K562 (cell line): ENCODE results near the gene HSPA4L. TPM values are rescaled to one million over a fixed set of nuclear protein-coding genes. Genes with fewer than 3 reads are reported as not detected.
A peak's percentile ranks its signal among the peaks of the same experiment; 100 is the strongest.

Experiments used
- ATAC-seq: fragments of 200-7000 bp; cut with Tn5 transposase; 3 replicates; pipeline ENCODE4 v1.9.1; 2020; ENCODE audit warnings: moderate library complexity
- BruUV-seq: library from RNA; stranded (reverse); fragments of 400-500 nt; replicated peaks from 2 replicates; lab custom pipeline; 2021; lab: Mats Ljungman, UMichigan
- CTCF ChIA-PET: fragments of 300-600 bp; formaldehyde crosslinking; extraction: SDS; loops from one replicate; lab custom pipeline; 2021; ENCODE audit warnings: low intra/inter-chr PET ratio; lab: Yijun Ruan, JAX
- POLR2A ChIA-PET: fragments of 300-600, 350-650 bp; sonication (Branson Sonifier 250); formaldehyde crosslinking; extraction: SDS; loops from one replicate; lab custom pipeline; 2021; ENCODE audit warnings: antibody characterized with exemption, inconsistent platforms; lab: Yijun Ruan, JAX
- DNase-seq, 4 experiments: peaks; one replicate each; pipeline versions ENCODE4 v3.0.0 to v3.0.0-alpha.2; 2011 to 2018; ENCODE audit warnings: low spot score in 3 of 4, mixed read lengths in 3 of 4; ENCODE audit errors: extremely low read depth in 1 of 4
- FAIRE-seq: peaks from 2 replicates; lab custom pipeline; 2011; peaks lifted over from hg19 to GRCh38; lab: Jason Lieb, UNC
- H2AFZ ChIP-seq: 2 replicates; pipeline ENCODE4 v1.6.0; 2011; ENCODE audit warnings: low read depth, low read length, control low read depth, inconsistent platforms
- H3K27ac ChIP-seq: fragments of 200-600 bp; 3 replicates; pipeline ENCODE4 v1.8.0; 2011; ENCODE audit warnings: low read depth, mild to moderate bottlenecking, control low read depth, inconsistent platforms, low read length, moderate library complexity, mixed read lengths; ENCODE audit errors: extremely low read depth
- H3K27me3 ChIP-seq, 2 experiments: fragments of 300-600 bp in 1 of 2; 2 replicates in 1 of 2; 3 replicates in 1 of 2; pipeline versions ENCODE4 v1.6.0 to v1.8.0; 2011; ENCODE audit warnings: inconsistent platforms in 2 of 2, low read length in 2 of 2, mild to moderate bottlenecking in 1 of 2, mixed read lengths in 1 of 2, moderate library complexity in 1 of 2; ENCODE audit not compliant: control insufficient read depth in 2 of 2, insufficient read depth in 2 of 2
- H3K36me3 ChIP-seq: fragments of 300-600 bp; 3 replicates; pipeline ENCODE4 v1.8.0; 2011; ENCODE audit warnings: mild to moderate bottlenecking, low read length, inconsistent platforms; ENCODE audit not compliant: control insufficient read depth, insufficient read depth
- H3K4me1 ChIP-seq, 2 experiments: fragments of 200-600 bp in 1 of 2; replicated peaks in 1 of 2; 2 replicates in 1 of 2; 3 replicates in 1 of 2; pipeline versions ENCODE4 v1.5.1 to v1.8.0; 2011; ENCODE audit warnings: inconsistent platforms in 2 of 2, low read length in 2 of 2, mild to moderate bottlenecking in 1 of 2, mixed read lengths in 1 of 2, moderate library complexity in 1 of 2; ENCODE audit not compliant: control insufficient read depth in 2 of 2, insufficient read depth in 2 of 2
- H3K4me2 ChIP-seq: 2 replicates; pipeline ENCODE4 v1.6.1; 2011; ENCODE audit warnings: low read length, control low read depth, inconsistent platforms, mixed read lengths; ENCODE audit not compliant: insufficient read depth
- H3K4me3 ChIP-seq: fragments of 200-600 bp; sonication (generic), shearing (Covaris generic); 2 replicates; pipeline ENCODE4 v1.5.1; 2016; ENCODE audit warnings: control low read depth, inconsistent platforms
- H3K79me2 ChIP-seq: fragments of 200-600 bp; 3 replicates; pipeline ENCODE4 v1.8.0; 2011; ENCODE audit warnings: low read length, inconsistent platforms; ENCODE audit not compliant: control insufficient read depth, insufficient read depth
- H3K9ac ChIP-seq, 2 experiments: 2 replicates each; pipeline versions ENCODE4 v1.6.0 to v1.6.1; 2011; ENCODE audit warnings: low read depth in 2 of 2, low read length in 2 of 2, control low read depth in 1 of 2, inconsistent platforms in 1 of 2, mild to moderate bottlenecking in 1 of 2, mixed read lengths in 1 of 2; ENCODE audit not compliant: insufficient read depth in 1 of 2
- H3K9me1 ChIP-seq: one replicate; pipeline ENCODE4 v1.6.0; 2011; ENCODE audit warnings: inconsistent platforms, mild to moderate bottlenecking, low read length, moderate library complexity; ENCODE audit not compliant: control insufficient read depth, insufficient read depth
- H3K9me3 ChIP-seq: replicated peaks from 2 replicates; pipeline ENCODE4 v1.5.1; 2011; ENCODE audit warnings: low read depth, low read length, inconsistent platforms; ENCODE audit not compliant: control insufficient read depth, insufficient read depth
- H4K20me1 ChIP-seq: replicated peaks from 2 replicates; pipeline ENCODE4 v1.6.1; 2011; ENCODE audit warnings: low read length, inconsistent platforms, mixed read lengths; ENCODE audit not compliant: control insufficient read depth, insufficient read depth
- ARID2 ChIP-seq: fragments of 450-650 bp; IDR thresholded peaks from 2 replicates; pipeline ENCODE4 v1.6.1; 2017; ENCODE audit warnings: antibody characterized with exemption, mild to moderate bottlenecking
- CBFA2T3 ChIP-seq: fragments of 450-650 bp; IDR thresholded peaks from 2 replicates; pipeline ENCODE4 v1.6.1; 2017
- RBBP5 ChIP-seq: fragments of 200-600 bp; sonication (generic); IDR thresholded peaks from 2 replicates; pipeline ENCODE4 v1.6.1; 2012; ENCODE audit warnings: borderline replicate concordance, mild to moderate bottlenecking, low read length, control low read depth, inconsistent platforms; ENCODE audit not compliant: insufficient read depth, poor library complexity, severe bottlenecking
- RFX5 ChIP-seq: IDR thresholded peaks from 2 replicates; pipeline ENCODE4 v1.6.1; 2011; ENCODE audit warnings: low read depth, mild to moderate bottlenecking, improper control_type of control experiment, low read length
- U2AF1 ChIP-seq: fragments of 200-400 bp; formaldehyde crosslinking; optimal IDR thresholded peaks from 2 replicates; pipeline ENCODE3; 2017; ENCODE audit warnings: mild to moderate bottlenecking, low read depth, low read length, moderate library complexity
- WGBS: fragments of 100-300 bp; shearing (Covaris generic); methylation state at CpG from one replicate; pipeline ENCODE4 v1.1.6; 2016; ENCODE audit warnings: low coverage, mixed read lengths; ENCODE audit not compliant: insufficient coverage; ENCODE audit errors: missing lambda C conversion rate; 5-methylcytosine and 5-hydroxymethylcytosine counted together
- in situ Hi-C: fragments of 300-500 bp; cut with MboI; formaldehyde crosslinking; loops from 4 replicates; pipeline ENCODE4 v1.15.0; 2018; ENCODE audit warnings: inconsistent platforms, mixed read lengths
- intact Hi-C: fragments of 100-400 bp; cut with micrococcal nuclease; formaldehyde crosslinking; loops from 2 replicates; pipeline ENCODE4 v1.14.2; 2022
- polyA plus RNA-seq, 8 experiments: library from polyadenylated mRNA; depleted of rRNA in 4 of 8; stranded (reverse) in 5 of 8; unstranded in 3 of 8; fragments of >200 nt; fragmentation: Nextera tagmentation in 2 of 8; fragmentation: Illumina TruSeq in 1 of 8; extraction: Ambion mirVana in 2 of 8; extraction: Trizol in 1 of 8; gene quantifications; 2 replicates each; pipeline versions ENCODE4 v1.2.1 to v1.2.3, GENCODE V29; 2011 to 2014; ENCODE audit warnings: inconsistent platforms in 1 of 8, missing spikeins in 1 of 8
- total RNA-seq, 7 experiments: library from RNA; depleted of rRNA in 6 of 7; stranded (reverse); fragments of >200 nt in 6 of 7; fragmentation: Illumina TruSeq in 2 of 7; extraction: Trizol in 2 of 7; gene quantifications; 2 replicates each; pipeline versions ENCODE4 v1.2.1 to v1.2.3, GENCODE V29; 2011 to 2021; ENCODE audit warnings: low replicate concordance in 1 of 7
- TF ChIP-seq, protein P1 (sequence below): fragments of 450-650 bp; IDR thresholded peaks from 2 replicates; pipeline ENCODE4 v1.6.1; 2016
- TF ChIP-seq, protein P2 (sequence below), 2 experiments: fragments of 450-650 bp in 1 of 2; IDR thresholded peaks; 2 replicates each; pipeline ENCODE4 v1.6.1; 2011 to 2017; ENCODE audit warnings: low read depth in 2 of 2, antibody characterized with exemption in 1 of 2, borderline replicate concordance in 1 of 2, low read length in 1 of 2, mild to moderate bottlenecking in 1 of 2, mixed read lengths in 1 of 2; ENCODE audit not compliant: control insufficient read depth in 1 of 2

Gene HSPA4L
- total and polyA plus RNA-seq, 9 of the 15 experiments (the other 6 are each of a cell fraction or from before 2014, with no cell fraction given): 12.3 to 37.0 (median 21.7) TPM

DNA sequence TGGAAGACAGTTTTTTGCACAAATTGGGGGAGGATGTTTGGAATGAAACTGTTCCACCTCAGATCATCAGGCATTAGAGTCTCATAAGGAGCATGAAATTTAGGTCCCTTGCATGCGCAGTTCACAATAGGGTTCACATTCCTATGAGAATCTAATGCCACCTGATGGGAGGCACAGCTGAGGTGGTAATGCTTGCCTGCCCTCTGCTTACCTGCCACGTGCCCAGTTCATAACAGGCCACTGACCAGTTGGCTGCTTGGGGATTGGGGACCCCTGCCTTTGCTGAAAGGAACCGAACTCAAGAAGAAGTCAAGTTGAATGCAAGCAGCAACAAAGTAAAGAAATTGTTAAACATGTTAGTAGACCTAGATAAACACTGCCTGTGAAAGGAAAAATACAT is 4.6 kb upstream of the HSPA4L start:
- H3K9me1 ChIP-seq: no peaks in the 10 kb centered on the region
- no peaks in the 10 kb centered on the region for H3K9me3 ChIP-seq
- no peaks in the 10 kb centered on the region for H3K27me3 ChIP-seq
- WGBS: 35% methylated on average over 3 of the region's 3 CpGs
- in situ Hi-C loops (no loop called here), intact Hi-C loops (no loop called here)
- H3K9ac ChIP-seq: no peak overlapping the region
- peaks cover 3% of the 10 kb centered on the region; the same call in 2 of the 3 replicates for H3K79me2 ChIP-seq
- DNase-seq: no peak
- H3K4me3 ChIP-seq: no peak overlapping the region
- H4K20me1 ChIP-seq: no peaks in the 10 kb centered on the region
- ATAC-seq: no peak
- TF ChIP-seq RBBP5: no peak
- TF ChIP-seq RFX5: no peak
- H2AFZ ChIP-seq: no peak overlapping the region
- no TSS peak for BruUV-seq
- peaks cover 0 to 13% of the 10 kb centered on the region in 2 experiments; a peak in 2 of 5 replicates for H3K4me1 ChIP-seq
- no peaks in the 10 kb centered on the region; the same call in 2 of the 3 replicates for H3K36me3 ChIP-seq
- POLR2A ChIA-PET: no interaction called here
- no peak overlapping the region for H3K4me2 ChIP-seq
- no peak for FAIRE-seq
- CTCF ChIA-PET: no interaction called here
- no peak overlapping the region for H3K27ac ChIP-seq

DNA sequence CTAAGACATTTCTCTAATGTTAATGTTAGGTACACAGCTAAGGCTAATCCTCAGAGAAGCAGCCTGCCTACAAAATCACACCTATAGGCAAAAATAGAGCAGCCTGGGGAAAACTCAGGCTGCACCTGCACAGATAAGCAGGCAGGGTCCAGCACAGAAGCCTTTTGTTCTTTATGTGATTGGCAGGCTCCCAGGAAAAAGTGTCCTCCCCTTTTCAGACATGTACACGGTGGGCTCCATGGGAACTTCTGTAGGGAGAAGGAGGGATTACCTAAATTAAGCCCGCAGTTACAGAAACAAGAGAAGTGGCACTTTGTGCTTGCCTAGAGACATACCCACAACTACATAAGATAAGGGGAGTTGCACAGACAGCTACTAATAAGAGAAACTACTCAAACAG is 4.0 kb upstream of the HSPA4L start:
- no peak for ATAC-seq
- Histone ChIP-seq H3K9me3 (no peaks in the 10 kb centered on the region), H3K36me3 (no peaks in the 10 kb centered on the region; the same call in 2 of the 3 replicates), H4K20me1 (no peaks in the 10 kb centered on the region), H3K4me3 (no peak overlapping the region), H3K9ac (no peak overlapping the region), H3K27me3 (no peaks in the 10 kb centered on the region), H3K9me1 (no peaks in the 10 kb centered on the region), H3K79me2 (peaks cover 10% of the 10 kb centered on the region), H3K4me2 (no peak overlapping the region), H3K4me1 (peaks cover 0 to 13% of the 10 kb centered on the region in 2 experiments; a peak in 2 of 5 replicates), H3K27ac (no peak overlapping the region), H2AFZ (peak overlapping the region; percentile 81; the same call in 1 of the 2 replicates)
- FAIRE-seq: no peak
- POLR2A ChIA-PET: no interaction called here
- 0% methylated on average over 1 of the region's 2 CpGs for WGBS
- peak in 1 of 4 experiments; percentile 54 for DNase-seq
- BruUV-seq: no TSS peak
- in situ Hi-C loops (no loop called here), intact Hi-C loops (no loop called here)
- CTCF ChIA-PET: no interaction called here
- TF ChIP-seq CBFA2T3 (0 out of 2 replicates have a peak, but pooled peaks have one; percentile 18), ARID2 (no peak), U2AF1 (no peak)
- TF ChIP-seq, protein P1, sequence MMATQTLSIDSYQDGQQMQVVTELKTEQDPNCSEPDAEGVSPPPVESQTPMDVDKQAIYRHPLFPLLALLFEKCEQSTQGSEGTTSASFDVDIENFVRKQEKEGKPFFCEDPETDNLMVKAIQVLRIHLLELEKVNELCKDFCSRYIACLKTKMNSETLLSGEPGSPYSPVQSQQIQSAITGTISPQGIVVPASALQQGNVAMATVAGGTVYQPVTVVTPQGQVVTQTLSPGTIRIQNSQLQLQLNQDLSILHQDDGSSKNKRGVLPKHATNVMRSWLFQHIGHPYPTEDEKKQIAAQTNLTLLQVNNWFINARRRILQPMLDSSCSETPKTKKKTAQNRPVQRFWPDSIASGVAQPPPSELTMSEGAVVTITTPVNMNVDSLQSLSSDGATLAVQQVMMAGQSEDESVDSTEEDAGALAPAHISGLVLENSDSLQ: peak; percentile 83
- TF ChIP-seq, protein P2, sequence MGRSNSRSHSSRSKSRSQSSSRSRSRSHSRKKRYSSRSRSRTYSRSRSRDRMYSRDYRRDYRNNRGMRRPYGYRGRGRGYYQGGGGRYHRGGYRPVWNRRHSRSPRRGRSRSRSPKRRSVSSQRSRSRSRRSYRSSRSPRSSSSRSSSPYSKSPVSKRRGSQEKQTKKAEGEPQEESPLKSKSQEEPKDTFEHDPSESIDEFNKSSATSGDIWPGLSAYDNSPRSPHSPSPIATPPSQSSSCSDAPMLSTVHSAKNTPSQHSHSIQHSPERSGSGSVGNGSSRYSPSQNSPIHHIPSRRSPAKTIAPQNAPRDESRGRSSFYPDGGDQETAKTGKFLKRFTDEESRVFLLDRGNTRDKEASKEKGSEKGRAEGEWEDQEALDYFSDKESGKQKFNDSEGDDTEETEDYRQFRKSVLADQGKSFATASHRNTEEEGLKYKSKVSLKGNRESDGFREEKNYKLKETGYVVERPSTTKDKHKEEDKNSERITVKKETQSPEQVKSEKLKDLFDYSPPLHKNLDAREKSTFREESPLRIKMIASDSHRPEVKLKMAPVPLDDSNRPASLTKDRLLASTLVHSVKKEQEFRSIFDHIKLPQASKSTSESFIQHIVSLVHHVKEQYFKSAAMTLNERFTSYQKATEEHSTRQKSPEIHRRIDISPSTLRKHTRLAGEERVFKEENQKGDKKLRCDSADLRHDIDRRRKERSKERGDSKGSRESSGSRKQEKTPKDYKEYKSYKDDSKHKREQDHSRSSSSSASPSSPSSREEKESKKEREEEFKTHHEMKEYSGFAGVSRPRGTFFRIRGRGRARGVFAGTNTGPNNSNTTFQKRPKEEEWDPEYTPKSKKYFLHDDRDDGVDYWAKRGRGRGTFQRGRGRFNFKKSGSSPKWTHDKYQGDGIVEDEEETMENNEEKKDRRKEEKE (IDR thresholded peaks at IDR 0.05; ENCODE audit: borderline replicate concordance in 1 of 2, control insufficient read depth in 1 of 2, low read depth in 2 of 2, low read length in 1 of 2): no peak
